ENCODE results near the gene INTS6L.

GRCh38 chrX:135490979-135491514 lies 29.4 kb upstream of the INTS6L start:
- TF ChIP-seq CTCF (IDR thresholded peaks at IDR 0.05) (no peak), ZFX (IDR thresholded peaks at IDR 0.05; ENCODE audit: borderline replicate concordance) (no peak)

All from 22Rv1 (cell line).